HepG2 (cell line): Measurements from ENCODE around the gene ARL6IP4.

Source experiments
- ATF7 ChIP-seq, 2 experiments: fragments of 450-650 bp in 1 of 2; sonication (generic) in 1 of 2; formaldehyde crosslinking in 1 of 2; IDR thresholded peaks; 2 replicates each; pipeline versions ENCODE4 v1.4.0 to v1.6.1; 2016 to 2020; ENCODE audit warnings: antibody characterized with exemption in 1 of 2, mild to moderate bottlenecking in 1 of 2, missing genetic modification reagents in 1 of 2
- CREB1 ChIP-seq, 2 experiments: fragments of 450-650 bp in 1 of 2; IDR thresholded peaks; 2 replicates each; pipeline ENCODE4 v1.6.1; 2016 to 2017; ENCODE audit warnings: control low read depth in 1 of 2, mild to moderate bottlenecking in 1 of 2, missing compliant biosample characterization in 1 of 2, missing genetic modification characterization in 1 of 2
- EP300 ChIP-seq, 3 experiments: sonication (generic) in 1 of 3; formaldehyde crosslinking in 1 of 3; IDR thresholded peaks; 2 replicates each; pipeline versions ENCODE4 v1.5.1 to v1.6.1; 2011 to 2020; ENCODE audit warnings: low read depth in 2 of 3, low read length in 2 of 3, borderline replicate concordance in 1 of 3, improper control_type of control experiment in 1 of 3, mild to moderate bottlenecking in 1 of 3, missing genetic modification reagents in 1 of 3, moderate library complexity in 1 of 3
- PHF20 ChIP-seq: sonication (generic); formaldehyde crosslinking; IDR thresholded peaks from 2 replicates; pipeline ENCODE4 v1.5.0; 2020; ENCODE audit warnings: mild to moderate bottlenecking, missing genetic modification reagents
- ZNF432 ChIP-seq: sonication (generic); formaldehyde crosslinking; IDR thresholded peaks from 2 replicates; pipeline ENCODE4 v1.5.0; 2020; ENCODE audit warnings: missing genetic modification reagents, mild to moderate bottlenecking, borderline replicate concordance
- ZNF530 ChIP-seq: sonication (generic); formaldehyde crosslinking; IDR thresholded peaks from 2 replicates; pipeline ENCODE4 v1.5.0; 2020; ENCODE audit warnings: low read depth, mild to moderate bottlenecking, missing genetic modification reagents
- ZNF749 ChIP-seq: sonication (generic); formaldehyde crosslinking; IDR thresholded peaks from 2 replicates; pipeline ENCODE4 v1.8.0; 2022; ENCODE audit warnings: mild to moderate bottlenecking, missing genetic modification reagents, moderate library complexity, borderline replicate concordance
- TF ChIP-seq, protein P1 (sequence below): sonication (generic); formaldehyde crosslinking; IDR thresholded peaks from 2 replicates; pipeline ENCODE4 v1.8.1; 2023; ENCODE audit warnings: missing genetic modification reagents, inconsistent platforms, borderline replicate concordance
- TF ChIP-seq, protein P2 (sequence below): sonication (generic); formaldehyde crosslinking; conservative IDR thresholded peaks from 2 replicates; pipeline ENCODE4 v1.4.0; 2020; ENCODE audit warnings: missing genetic modification reagents
- TF ChIP-seq, protein P3 (sequence below): sonication (generic); formaldehyde crosslinking; IDR thresholded peaks from one replicate; pipeline ENCODE4 v1.5.1; 2020; ENCODE audit warnings: mild to moderate bottlenecking, missing genetic modification reagents; ENCODE audit errors: not compliant biosample characterization
- TF ChIP-seq, protein P4 (sequence below): sonication (generic); formaldehyde crosslinking; IDR thresholded peaks from 2 replicates; pipeline ENCODE4 v1.4.0; 2020; ENCODE audit warnings: missing genetic modification reagents
- TF ChIP-seq, protein P5 (sequence below): sonication (generic); formaldehyde crosslinking; IDR thresholded peaks from 2 replicates; pipeline ENCODE4 v1.5.0; 2020; ENCODE audit warnings: mild to moderate bottlenecking, missing genetic modification reagents, moderate library complexity

DNA sequence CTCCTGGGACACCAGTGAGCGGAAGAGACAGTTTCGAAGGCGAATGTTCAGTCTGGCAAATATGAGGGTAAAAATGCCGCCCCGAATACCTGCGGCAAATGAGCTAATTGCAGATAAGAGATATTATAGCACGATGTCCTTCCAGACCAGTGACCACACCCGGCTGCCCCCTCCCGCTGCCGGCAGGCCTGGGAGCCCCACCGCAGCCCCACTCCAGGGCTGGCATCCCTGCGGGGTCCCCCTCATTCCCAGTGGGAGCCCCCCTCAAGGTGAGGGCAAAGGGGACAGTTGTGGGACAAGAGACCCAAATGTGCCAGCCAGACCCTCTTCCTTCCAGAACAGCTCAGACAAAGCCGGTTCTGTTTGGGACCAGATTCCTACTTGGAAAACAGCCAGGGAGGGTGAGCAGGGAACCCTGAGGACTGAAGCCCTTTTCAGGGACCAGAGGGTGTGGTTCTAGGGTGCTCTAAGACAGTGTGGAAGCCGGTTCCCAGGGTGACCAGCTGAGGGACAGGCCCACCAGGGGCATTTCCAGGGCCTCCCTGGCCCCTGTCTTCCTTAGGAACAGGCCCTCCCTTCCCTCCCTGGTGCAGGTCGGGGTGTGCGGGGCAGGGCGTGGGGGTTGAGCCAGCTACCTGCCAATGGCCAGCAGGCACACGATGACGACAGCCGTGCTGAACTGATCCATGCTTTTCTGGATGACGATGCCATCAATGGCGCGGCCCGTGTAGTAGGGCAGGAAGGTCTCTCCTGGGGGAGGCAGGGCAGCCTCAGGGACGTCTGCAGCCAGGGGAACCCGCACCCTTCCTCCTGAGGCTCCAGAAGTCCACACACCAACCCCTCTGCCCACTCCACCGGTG lies 30.4 kb upstream of the ARL6IP4 start:
- TF ChIP-seq, protein P1, sequence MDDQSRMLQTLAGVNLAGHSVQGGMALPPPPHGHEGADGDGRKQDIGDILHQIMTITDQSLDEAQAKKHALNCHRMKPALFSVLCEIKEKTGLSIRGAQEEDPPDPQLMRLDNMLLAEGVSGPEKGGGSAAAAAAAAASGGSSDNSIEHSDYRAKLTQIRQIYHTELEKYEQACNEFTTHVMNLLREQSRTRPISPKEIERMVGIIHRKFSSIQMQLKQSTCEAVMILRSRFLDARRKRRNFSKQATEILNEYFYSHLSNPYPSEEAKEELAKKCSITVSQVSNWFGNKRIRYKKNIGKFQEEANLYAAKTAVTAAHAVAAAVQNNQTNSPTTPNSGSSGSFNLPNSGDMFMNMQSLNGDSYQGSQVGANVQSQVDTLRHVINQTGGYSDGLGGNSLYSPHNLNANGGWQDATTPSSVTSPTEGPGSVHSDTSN (CRISPR knock-in tag): no peak
- TF ChIP-seq ZNF749 (CRISPR knock-in tag): no peak
- TF ChIP-seq EP300 (IDR thresholded peaks at IDR 0.05; ENCODE audit: low read depth in 2 of 2, low read length in 2 of 2): no peak
- TF ChIP-seq EP300 (CRISPR knock-in tag; IDR thresholded peaks at IDR 0.05; ENCODE audit: borderline replicate concordance): no peak
- TF ChIP-seq, protein P2, sequence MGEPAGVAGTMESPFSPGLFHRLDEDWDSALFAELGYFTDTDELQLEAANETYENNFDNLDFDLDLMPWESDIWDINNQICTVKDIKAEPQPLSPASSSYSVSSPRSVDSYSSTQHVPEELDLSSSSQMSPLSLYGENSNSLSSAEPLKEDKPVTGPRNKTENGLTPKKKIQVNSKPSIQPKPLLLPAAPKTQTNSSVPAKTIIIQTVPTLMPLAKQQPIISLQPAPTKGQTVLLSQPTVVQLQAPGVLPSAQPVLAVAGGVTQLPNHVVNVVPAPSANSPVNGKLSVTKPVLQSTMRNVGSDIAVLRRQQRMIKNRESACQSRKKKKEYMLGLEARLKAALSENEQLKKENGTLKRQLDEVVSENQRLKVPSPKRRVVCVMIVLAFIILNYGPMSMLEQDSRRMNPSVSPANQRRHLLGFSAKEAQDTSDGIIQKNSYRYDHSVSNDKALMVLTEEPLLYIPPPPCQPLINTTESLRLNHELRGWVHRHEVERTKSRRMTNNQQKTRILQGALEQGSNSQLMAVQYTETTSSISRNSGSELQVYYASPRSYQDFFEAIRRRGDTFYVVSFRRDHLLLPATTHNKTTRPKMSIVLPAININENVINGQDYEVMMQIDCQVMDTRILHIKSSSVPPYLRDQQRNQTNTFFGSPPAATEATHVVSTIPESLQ (CRISPR knock-in tag): no peak
- TF ChIP-seq ZNF530 (CRISPR knock-in tag): no peak
- no peak for TF ChIP-seq ZNF432 (CRISPR knock-in tag)
- TF ChIP-seq, protein P3, sequence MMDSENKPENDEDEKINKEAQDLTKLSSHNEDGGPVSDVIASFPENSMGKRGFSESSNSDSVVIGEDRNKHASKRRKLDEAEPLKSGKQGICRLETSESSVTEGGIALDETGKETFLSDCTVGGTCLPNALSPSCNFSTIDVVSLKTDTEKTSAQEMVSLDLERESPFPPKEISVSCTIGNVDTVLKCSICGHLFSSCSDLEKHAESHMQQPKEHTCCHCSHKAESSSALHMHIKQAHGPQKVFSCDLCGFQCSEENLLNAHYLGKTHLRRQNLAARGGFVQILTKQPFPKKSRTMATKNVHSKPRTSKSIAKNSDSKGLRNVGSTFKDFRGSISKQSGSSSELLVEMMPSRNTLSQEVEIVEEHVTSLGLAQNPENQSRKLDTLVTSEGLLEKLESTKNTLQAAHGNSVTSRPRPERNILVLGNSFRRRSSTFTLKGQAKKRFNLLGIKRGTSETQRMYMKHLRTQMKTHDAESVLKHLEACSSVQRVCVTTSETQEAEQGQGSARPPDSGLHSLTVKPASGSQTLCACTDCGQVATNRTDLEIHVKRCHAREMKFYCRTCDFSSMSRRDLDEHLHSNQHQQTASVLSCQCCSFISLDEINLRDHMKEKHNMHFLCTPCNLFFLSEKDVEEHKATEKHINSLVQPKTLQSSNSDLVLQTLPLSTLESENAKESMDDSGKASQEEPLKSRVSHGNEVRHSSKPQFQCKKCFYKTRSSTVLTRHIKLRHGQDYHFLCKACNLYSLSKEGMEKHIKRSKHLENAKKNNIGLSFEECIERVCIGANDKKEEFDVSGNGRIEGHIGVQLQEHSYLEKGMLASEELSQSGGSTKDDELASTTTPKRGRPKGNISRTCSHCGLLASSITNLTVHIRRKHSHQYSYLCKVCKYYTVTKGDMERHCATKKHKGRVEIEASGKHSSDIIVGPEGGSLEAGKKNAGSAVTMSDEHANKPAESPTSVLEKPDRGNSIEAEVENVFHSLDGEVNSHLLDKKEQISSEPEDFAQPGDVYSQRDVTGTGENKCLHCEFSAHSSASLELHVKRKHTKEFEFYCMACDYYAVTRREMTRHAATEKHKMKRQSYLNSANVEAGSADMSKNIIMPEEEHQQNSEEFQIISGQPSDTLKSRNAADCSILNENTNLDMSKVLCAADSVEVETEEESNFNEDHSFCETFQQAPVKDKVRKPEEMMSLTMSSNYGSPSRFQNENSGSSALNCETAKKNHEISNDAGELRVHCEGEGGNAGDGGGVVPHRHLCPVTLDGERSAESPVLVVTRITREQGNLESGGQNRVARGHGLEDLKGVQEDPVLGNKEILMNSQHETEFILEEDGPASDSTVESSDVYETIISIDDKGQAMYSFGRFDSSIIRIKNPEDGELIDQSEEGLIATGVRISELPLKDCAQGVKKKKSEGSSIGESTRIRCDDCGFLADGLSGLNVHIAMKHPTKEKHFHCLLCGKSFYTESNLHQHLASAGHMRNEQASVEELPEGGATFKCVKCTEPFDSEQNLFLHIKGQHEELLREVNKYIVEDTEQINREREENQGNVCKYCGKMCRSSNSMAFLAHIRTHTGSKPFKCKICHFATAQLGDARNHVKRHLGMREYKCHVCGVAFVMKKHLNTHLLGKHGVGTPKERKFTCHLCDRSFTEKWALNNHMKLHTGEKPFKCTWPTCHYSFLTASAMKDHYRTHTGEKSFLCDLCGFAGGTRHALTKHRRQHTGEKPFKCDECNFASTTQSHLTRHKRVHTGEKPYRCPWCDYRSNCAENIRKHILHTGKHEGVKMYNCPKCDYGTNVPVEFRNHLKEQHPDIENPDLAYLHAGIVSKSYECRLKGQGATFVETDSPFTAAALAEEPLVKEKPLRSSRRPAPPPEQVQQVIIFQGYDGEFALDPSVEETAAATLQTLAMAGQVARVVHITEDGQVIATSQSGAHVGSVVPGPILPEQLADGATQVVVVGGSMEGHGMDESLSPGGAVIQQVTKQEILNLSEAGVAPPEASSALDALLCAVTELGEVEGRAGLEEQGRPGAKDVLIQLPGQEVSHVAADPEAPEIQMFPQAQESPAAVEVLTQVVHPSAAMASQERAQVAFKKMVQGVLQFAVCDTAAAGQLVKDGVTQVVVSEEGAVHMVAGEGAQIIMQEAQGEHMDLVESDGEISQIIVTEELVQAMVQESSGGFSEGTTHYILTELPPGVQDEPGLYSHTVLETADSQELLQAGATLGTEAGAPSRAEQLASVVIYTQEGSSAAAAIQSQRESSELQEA (CRISPR knock-in tag): no peak
- TF ChIP-seq, protein P4, sequence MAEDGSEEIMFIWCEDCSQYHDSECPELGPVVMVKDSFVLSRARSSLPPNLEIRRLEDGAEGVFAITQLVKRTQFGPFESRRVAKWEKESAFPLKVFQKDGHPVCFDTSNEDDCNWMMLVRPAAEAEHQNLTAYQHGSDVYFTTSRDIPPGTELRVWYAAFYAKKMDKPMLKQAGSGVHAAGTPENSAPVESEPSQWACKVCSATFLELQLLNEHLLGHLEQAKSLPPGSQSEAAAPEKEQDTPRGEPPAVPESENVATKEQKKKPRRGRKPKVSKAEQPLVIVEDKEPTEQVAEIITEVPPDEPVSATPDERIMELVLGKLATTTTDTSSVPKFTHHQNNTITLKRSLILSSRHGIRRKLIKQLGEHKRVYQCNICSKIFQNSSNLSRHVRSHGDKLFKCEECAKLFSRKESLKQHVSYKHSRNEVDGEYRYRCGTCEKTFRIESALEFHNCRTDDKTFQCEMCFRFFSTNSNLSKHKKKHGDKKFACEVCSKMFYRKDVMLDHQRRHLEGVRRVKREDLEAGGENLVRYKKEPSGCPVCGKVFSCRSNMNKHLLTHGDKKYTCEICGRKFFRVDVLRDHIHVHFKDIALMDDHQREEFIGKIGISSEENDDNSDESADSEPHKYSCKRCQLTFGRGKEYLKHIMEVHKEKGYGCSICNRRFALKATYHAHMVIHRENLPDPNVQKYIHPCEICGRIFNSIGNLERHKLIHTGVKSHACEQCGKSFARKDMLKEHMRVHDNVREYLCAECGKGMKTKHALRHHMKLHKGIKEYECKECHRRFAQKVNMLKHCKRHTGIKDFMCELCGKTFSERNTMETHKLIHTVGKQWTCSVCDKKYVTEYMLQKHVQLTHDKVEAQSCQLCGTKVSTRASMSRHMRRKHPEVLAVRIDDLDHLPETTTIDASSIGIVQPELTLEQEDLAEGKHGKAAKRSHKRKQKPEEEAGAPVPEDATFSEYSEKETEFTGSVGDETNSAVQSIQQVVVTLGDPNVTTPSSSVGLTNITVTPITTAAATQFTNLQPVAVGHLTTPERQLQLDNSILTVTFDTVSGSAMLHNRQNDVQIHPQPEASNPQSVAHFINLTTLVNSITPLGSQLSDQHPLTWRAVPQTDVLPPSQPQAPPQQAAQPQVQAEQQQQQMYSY (CRISPR knock-in tag): no peak
- TF ChIP-seq, protein P5, sequence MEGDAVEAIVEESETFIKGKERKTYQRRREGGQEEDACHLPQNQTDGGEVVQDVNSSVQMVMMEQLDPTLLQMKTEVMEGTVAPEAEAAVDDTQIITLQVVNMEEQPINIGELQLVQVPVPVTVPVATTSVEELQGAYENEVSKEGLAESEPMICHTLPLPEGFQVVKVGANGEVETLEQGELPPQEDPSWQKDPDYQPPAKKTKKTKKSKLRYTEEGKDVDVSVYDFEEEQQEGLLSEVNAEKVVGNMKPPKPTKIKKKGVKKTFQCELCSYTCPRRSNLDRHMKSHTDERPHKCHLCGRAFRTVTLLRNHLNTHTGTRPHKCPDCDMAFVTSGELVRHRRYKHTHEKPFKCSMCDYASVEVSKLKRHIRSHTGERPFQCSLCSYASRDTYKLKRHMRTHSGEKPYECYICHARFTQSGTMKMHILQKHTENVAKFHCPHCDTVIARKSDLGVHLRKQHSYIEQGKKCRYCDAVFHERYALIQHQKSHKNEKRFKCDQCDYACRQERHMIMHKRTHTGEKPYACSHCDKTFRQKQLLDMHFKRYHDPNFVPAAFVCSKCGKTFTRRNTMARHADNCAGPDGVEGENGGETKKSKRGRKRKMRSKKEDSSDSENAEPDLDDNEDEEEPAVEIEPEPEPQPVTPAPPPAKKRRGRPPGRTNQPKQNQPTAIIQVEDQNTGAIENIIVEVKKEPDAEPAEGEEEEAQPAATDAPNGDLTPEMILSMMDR: no peak
- TF ChIP-seq ATF7 (IDR thresholded peaks at IDR 0.05): no peak
- no peak for TF ChIP-seq ATF7 (CRISPR knock-in tag; IDR thresholded peaks at IDR 0.05)
- no peak for TF ChIP-seq CREB1 (IDR thresholded peaks at IDR 0.05)
- no peak for TF ChIP-seq CREB1 (CRISPR knock-in tag; IDR thresholded peaks at IDR 0.05)
- no peak for TF ChIP-seq PHF20 (CRISPR knock-in tag)
